IMR-90 (cell line): ENCODE results near the gene UQCRFS1. TPM values are rescaled to one million over a fixed set of nuclear protein-coding genes. Genes with fewer than 3 reads are reported as not detected.

Experiments
- ATAC-seq: fragments of 200-7000 bp; cut with Tn5 transposase; 2 replicates; pipeline ENCODE4 v1.9.1; 2020; ENCODE audit warnings: low read depth, mild to moderate bottlenecking, moderate library complexity
- BruUV-seq: library from RNA; stranded (reverse); fragments of 400-500 nt; replicated peaks from 2 replicates; lab custom pipeline; 2021; lab: Mats Ljungman, UMichigan
- CTCF ChIA-PET: fragments of 300-600 bp; formaldehyde crosslinking; extraction: SDS; loops from one replicate; lab custom pipeline; 2021; ENCODE audit warnings: antibody characterized with exemption; lab: Yijun Ruan, JAX
- POLR2A ChIA-PET: fragments of 300-600 bp; sonication (Branson Sonifier 250); formaldehyde crosslinking; loops from one replicate; lab custom pipeline; 2022; ENCODE audit warnings: antibody characterized with exemption; ENCODE audit not compliant: unreplicated experiment; lab: Charles Lee
- DNase-seq: peaks from one replicate; pipeline ENCODE4 v3.0.0; 2013
- H2AFZ ChIP-seq: replicated peaks from 2 replicates; pipeline ENCODE3; 2013; ENCODE audit warnings: low read length, mild to moderate bottlenecking; ENCODE audit not compliant: poor library complexity
- H2AK5ac ChIP-seq: 2 replicates; pipeline ENCODE4 v1.6.1; 2013; ENCODE audit warnings: low read depth, low read length, inconsistent platforms
- H2AK9ac ChIP-seq: replicated peaks from 2 replicates; pipeline ENCODE3; 2013; ENCODE audit warnings: mild to moderate bottlenecking, low read depth, low read length, moderate library complexity; ENCODE audit not compliant: poor library complexity
- H2BK120ac ChIP-seq: 2 replicates; pipeline ENCODE4 v1.6.1; 2013; ENCODE audit warnings: low read depth, low read length, inconsistent platforms
- H2BK15ac ChIP-seq: 3 replicates; pipeline ENCODE4 v1.6.1; 2013; ENCODE audit warnings: low read depth, low read length, inconsistent platforms
- H2BK20ac ChIP-seq: 2 replicates; pipeline ENCODE4 v1.6.1; 2013; ENCODE audit warnings: low read depth, mild to moderate bottlenecking, inconsistent platforms, low read length, moderate library complexity
- H2BK5ac ChIP-seq: 2 replicates; pipeline ENCODE4 v1.6.1; 2013; ENCODE audit warnings: mild to moderate bottlenecking, low read depth, low read length, inconsistent platforms; ENCODE audit not compliant: poor library complexity, severe bottlenecking
- H3K14ac ChIP-seq: replicated peaks from 2 replicates; pipeline ENCODE4 v1.6.1; 2013; ENCODE audit warnings: low read depth, low read length, inconsistent platforms
- H3K18ac ChIP-seq: 2 replicates; pipeline ENCODE4 v1.6.1; 2013; ENCODE audit warnings: low read depth, low read length, control low read depth
- H3K23ac ChIP-seq: 2 replicates; pipeline ENCODE4 v1.6.1; 2013; ENCODE audit warnings: low read depth, low read length, inconsistent platforms
- H3K27ac ChIP-seq: 2 replicates; pipeline ENCODE4 v1.5.1; 2013; ENCODE audit warnings: mild to moderate bottlenecking, control low read depth, low read length; ENCODE audit not compliant: insufficient read depth
- H3K27me3 ChIP-seq: 2 replicates; pipeline ENCODE4 v1.6.1; 2013; ENCODE audit warnings: low read length; ENCODE audit not compliant: control insufficient read depth, insufficient read depth
- H3K36me3 ChIP-seq: 2 replicates; pipeline ENCODE4 v1.6.1; 2013; ENCODE audit warnings: low read length, mixed read lengths; ENCODE audit not compliant: control insufficient read depth, insufficient read depth
- H3K4ac ChIP-seq: 2 replicates; pipeline ENCODE4 v1.6.1; 2013; ENCODE audit warnings: low read depth, low read length, inconsistent platforms
- H3K4me1 ChIP-seq: 2 replicates; pipeline ENCODE4 v1.6.1; 2013; ENCODE audit warnings: low read length, mixed read lengths; ENCODE audit not compliant: control insufficient read depth, insufficient read depth
- H3K4me2 ChIP-seq: 2 replicates; pipeline ENCODE4 v1.6.1; 2013; ENCODE audit warnings: low read depth, mild to moderate bottlenecking, control low read depth, low read length, moderate library complexity
- H3K4me3 ChIP-seq: 2 replicates; pipeline ENCODE4 v1.5.1; 2013; ENCODE audit warnings: low read depth, mild to moderate bottlenecking, control low read depth, low read length, moderate library complexity; ENCODE audit not compliant: insufficient read depth
- H3K56ac ChIP-seq: 2 replicates; pipeline ENCODE4 v1.6.1; 2013; ENCODE audit warnings: low read length, inconsistent platforms; ENCODE audit not compliant: insufficient read depth; ENCODE audit errors: extremely low read depth
- H3K79me1 ChIP-seq, 2 experiments: 2 replicates each; pipeline ENCODE4 v1.6.1; 2013; ENCODE audit warnings: low read length in 2 of 2, inconsistent platforms in 1 of 2, low read depth in 1 of 2
- H3K9ac ChIP-seq: 2 replicates; pipeline ENCODE4 v1.6.1; 2013; ENCODE audit warnings: low read depth, low read length, control low read depth
- H3K9me1 ChIP-seq: 2 replicates; pipeline ENCODE4 v1.6.1; 2013; ENCODE audit warnings: low read length, inconsistent platforms; ENCODE audit not compliant: insufficient read depth
- H3K9me3 ChIP-seq: 2 replicates; pipeline ENCODE4 v1.6.1; 2013; ENCODE audit warnings: low read length; ENCODE audit not compliant: control insufficient read depth, insufficient read depth
- H4K20me1 ChIP-seq: 2 replicates; pipeline ENCODE4 v1.6.1; 2013; ENCODE audit warnings: low read length, inconsistent platforms; ENCODE audit not compliant: insufficient read depth
- H4K5ac ChIP-seq: 2 replicates; pipeline ENCODE4 v1.6.1; 2013; ENCODE audit warnings: mild to moderate bottlenecking, low read depth, low read length, control low read depth
- H4K8ac ChIP-seq, 2 experiments: 2 replicates each; pipeline ENCODE4 v1.6.1; 2013; ENCODE audit warnings: low read depth in 2 of 2, low read length in 2 of 2, control low read depth in 1 of 2, inconsistent platforms in 1 of 2
- H4K91ac ChIP-seq: 2 replicates; pipeline ENCODE4 v1.6.1; 2013; ENCODE audit warnings: low read depth, low read length, inconsistent platforms; ENCODE audit not compliant: insufficient read depth
- BHLHE40 ChIP-seq: fragments of 150-350 bp; IDR thresholded peaks from 2 replicates; pipeline ENCODE4 v1.6.1; 2016; ENCODE audit warnings: mild to moderate bottlenecking, low read depth, low read length
- ELK1 ChIP-seq: fragments of 150-350 bp; IDR thresholded peaks from 2 replicates; pipeline ENCODE4 v1.6.1; 2016; ENCODE audit warnings: low read depth, mild to moderate bottlenecking, low read length, moderate library complexity, borderline replicate concordance
- FOS ChIP-seq: fragments of 150-350 bp; IDR thresholded peaks from 2 replicates; pipeline ENCODE4 v1.6.1; 2016; ENCODE audit warnings: low read depth, low read length
- MAFK ChIP-seq: IDR thresholded peaks from 2 replicates; pipeline ENCODE4 v1.6.1; 2012; ENCODE audit warnings: low read depth, low read length, improper control_type of control experiment
- MAZ ChIP-seq: IDR thresholded peaks from 2 replicates; pipeline ENCODE4 v1.6.1; 2012; ENCODE audit warnings: low read depth, mild to moderate bottlenecking, low read length, improper control_type of control experiment, moderate library complexity, borderline replicate concordance
- MXI1 ChIP-seq: IDR thresholded peaks from 2 replicates; pipeline ENCODE4 v1.6.1; 2012; ENCODE audit warnings: low read depth, mild to moderate bottlenecking, low read length, moderate library complexity, borderline replicate concordance
- NFE2L2 ChIP-seq: fragments of 150-350 bp; IDR thresholded peaks from 2 replicates; pipeline ENCODE4 v1.6.1; 2016; ENCODE audit warnings: low read depth, mild to moderate bottlenecking, low read length
- RAD21 ChIP-seq: IDR thresholded peaks from 2 replicates; pipeline ENCODE4 v1.6.1; 2012; ENCODE audit warnings: low read length, improper control_type of control experiment
- RCOR1 ChIP-seq: IDR thresholded peaks from 2 replicates; pipeline ENCODE4 v1.6.1; 2012; ENCODE audit warnings: mild to moderate bottlenecking, low read length, improper control_type of control experiment; ENCODE audit not compliant: insufficient replicate concordance
- RFX5 ChIP-seq: IDR thresholded peaks from 2 replicates; pipeline ENCODE4 v1.8.0; 2012; ENCODE audit warnings: low read depth, mild to moderate bottlenecking, low read length, moderate library complexity
- USF2 ChIP-seq: fragments of 150-350 bp; IDR thresholded peaks from 2 replicates; pipeline ENCODE4 v1.6.1; 2017; ENCODE audit warnings: mild to moderate bottlenecking, antibody characterized with exemption, low read length, low read depth
- whole genome bisulfite sequencing, 2 experiments: methylation state at CpG; one replicate each; pipeline versions ENCODE4 v1.1.5 to v1.1.7; 2013; ENCODE audit warnings: missing lambda C conversion rate in 2 of 2; ENCODE audit not compliant: insufficient read length in 1 of 2; ENCODE audit errors: extremely low coverage in 2 of 2; 5-methylcytosine and 5-hydroxymethylcytosine counted together
- dilution Hi-C: fragments of 300-500 bp; cut with HindIII; formaldehyde crosslinking; loops from one replicate; pipeline ENCODE4 v1.14.3; 2018; ENCODE audit warnings: low sequenced_read_pairs; ENCODE audit not compliant: unreplicated experiment
- in situ Hi-C: fragments of 300-500 bp; cut with MboI; formaldehyde crosslinking; loops from 3 replicates; pipeline ENCODE4 v1.14.3; 2019; ENCODE audit warnings: low sequenced_read_pairs, inconsistent platforms, mixed read lengths
- intact Hi-C: fragments of 100-400 bp; cut with micrococcal nuclease; formaldehyde crosslinking; loops from 2 replicates; pipeline ENCODE4 v1.10.0; 2022
- polyA plus RNA-seq, 3 experiments: library from polyadenylated mRNA; depleted of rRNA; stranded (reverse); fragments of >200 nt; gene quantifications; 2 replicates each; pipeline ENCODE4 v1.2.3, GENCODE V29; 2012; ENCODE audit warnings: low replicate concordance in 1 of 3
- total RNA-seq: library from RNA; depleted of rRNA; stranded (reverse); fragments of >200 nt; gene quantifications from 2 replicates; pipeline ENCODE4 v1.2.3, GENCODE V29; 2012
- TF ChIP-seq, protein P1 (sequence below): conservative IDR thresholded peaks from 2 replicates; pipeline ENCODE4 v1.5.1; 2012; ENCODE audit warnings: mild to moderate bottlenecking, low read depth, low read length, improper control_type of control experiment

UQCRFS1 gene
- total and polyA plus RNA-seq, 2 of the 4 experiments (the other 2 are of a cell fraction) = 37.1 to 43.8 TPM

GRCh38 chr19:29256516-29256915 is 43.6 kb upstream of the UQCRFS1 start:
- CTCF ChIA-PET = no interaction called here
- dilution Hi-C loops = no loop called here

More at GRCh38 chr19:29256516-29256915, 43.6 kb upstream of the UQCRFS1 start:
- Histone ChIP-seq H3K9ac (no peak overlapping the region), H2AFZ (no peak overlapping the region), H2BK5ac (no peak overlapping the region), H3K27me3 (no peaks in the 10 kb centered on the region), H3K4me3 (no peak overlapping the region), H2AK9ac (no peak overlapping the region), H3K9me3 (no peaks in the 10 kb centered on the region), H3K14ac (no peak overlapping the region), H3K18ac (no peak overlapping the region), H3K4ac (no peak overlapping the region), H3K23ac (no peak overlapping the region), H3K79me1 (no peaks in the 10 kb centered on the region), H3K4me1 (no peaks in the 10 kb centered on the region), H2BK20ac (no peak overlapping the region), H4K20me1 (no peaks in the 10 kb centered on the region), H3K36me3 (no peaks in the 10 kb centered on the region), H3K9me1 (no peaks in the 10 kb centered on the region), H4K5ac (no peak overlapping the region), H4K8ac (no peak overlapping the region), H3K27ac (no peak overlapping the region), H3K4me2 (no peak overlapping the region), H2BK120ac (no peak overlapping the region), H2AK5ac (no peak overlapping the region), H2BK15ac (no peak overlapping the region), H3K56ac (no peak overlapping the region), H4K91ac (no peak overlapping the region)
- TF ChIP-seq MAFK (no peak), ELK1 (no peak), MAZ (no peak), USF2 (no peak), NFE2L2 (no peak), BHLHE40 (no peak), RCOR1 (no peak), FOS (no peak), RFX5 (no peak), MXI1 (no peak), RAD21 (no peak)
- TF ChIP-seq, protein P1, sequence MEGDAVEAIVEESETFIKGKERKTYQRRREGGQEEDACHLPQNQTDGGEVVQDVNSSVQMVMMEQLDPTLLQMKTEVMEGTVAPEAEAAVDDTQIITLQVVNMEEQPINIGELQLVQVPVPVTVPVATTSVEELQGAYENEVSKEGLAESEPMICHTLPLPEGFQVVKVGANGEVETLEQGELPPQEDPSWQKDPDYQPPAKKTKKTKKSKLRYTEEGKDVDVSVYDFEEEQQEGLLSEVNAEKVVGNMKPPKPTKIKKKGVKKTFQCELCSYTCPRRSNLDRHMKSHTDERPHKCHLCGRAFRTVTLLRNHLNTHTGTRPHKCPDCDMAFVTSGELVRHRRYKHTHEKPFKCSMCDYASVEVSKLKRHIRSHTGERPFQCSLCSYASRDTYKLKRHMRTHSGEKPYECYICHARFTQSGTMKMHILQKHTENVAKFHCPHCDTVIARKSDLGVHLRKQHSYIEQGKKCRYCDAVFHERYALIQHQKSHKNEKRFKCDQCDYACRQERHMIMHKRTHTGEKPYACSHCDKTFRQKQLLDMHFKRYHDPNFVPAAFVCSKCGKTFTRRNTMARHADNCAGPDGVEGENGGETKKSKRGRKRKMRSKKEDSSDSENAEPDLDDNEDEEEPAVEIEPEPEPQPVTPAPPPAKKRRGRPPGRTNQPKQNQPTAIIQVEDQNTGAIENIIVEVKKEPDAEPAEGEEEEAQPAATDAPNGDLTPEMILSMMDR = no peak
- no TSS peak for BruUV-seq
- ATAC-seq (no peak), DNase-seq (no peak)
- no CpG with 5 or more reads among the region's 2 CpGs for WGBS, 2 experiments
- in situ Hi-C loops = loop anchor here (25.0 kb wide), 1 partner anchor 519 kb away; no protein-coding TSS in a partner anchor
- POLR2A ChIA-PET = no interaction called here
- intact Hi-C loops = no loop called here
